ENCODE measurements around the gene SLC35A3. TPM values are rescaled to one million over a fixed set of nuclear protein-coding genes. Genes with fewer than 3 reads are reported as not detected.
"Not testable (repeated sequence)": the region's sequence is repeated elsewhere in the genome, so short reads cannot be mapped to it uniquely, and the experiment has no call there.

SLC35A3 gene
- total and polyA plus RNA-seq, 9 of the 15 experiments (the other 6 are each of a cell fraction or from before 2014, with no cell fraction given), result 3.5 to 21.7 (median 13.2) TPM

- no peak for FAIRE-seq
- CTCF ChIA-PET (ENCODE audit: low intra/inter-chr PET ratio), result no interaction called here
- in situ Hi-C loops (cut with MboI), result no loop called here
Measured at GRCh38 chr1:99975529-99975928, 5.7 kb downstream of the SLC35A3 start.

GRCh38 chr1:99977326-99977725 lies 7.5 kb downstream of the SLC35A3 start:
- H4K20me1 ChIP-seq (replicated peaks; ENCODE audit: control insufficient read depth, insufficient read depth, low read length); H3K4me1 ChIP-seq (replicated peaks in 1 of 2; ENCODE audit: control insufficient read depth in 2 of 2, insufficient read depth in 2 of 2, low read length in 2 of 2); H3K9me3 ChIP-seq (replicated peaks; ENCODE audit: control insufficient read depth, insufficient read depth, low read depth, low read length); intact Hi-C loops (cut with micrococcal nuclease); H3K27ac ChIP-seq (ENCODE audit: extremely low read depth, low read depth, low read length); FAIRE-seq; CTCF ChIA-PET (ENCODE audit: low intra/inter-chr PET ratio); POLR2A ChIA-PET; H3K4me3 ChIP-seq; ATAC-seq; H3K9ac ChIP-seq (ENCODE audit: insufficient read depth in 1 of 2, low read depth in 2 of 2, low read length in 2 of 2); in situ Hi-C loops (cut with MboI); H3K4me2 ChIP-seq (ENCODE audit: insufficient read depth, low read length); H3K9me1 ChIP-seq (ENCODE audit: control insufficient read depth, insufficient read depth, low read length); H3K27me3 ChIP-seq (ENCODE audit: control insufficient read depth in 2 of 2, insufficient read depth in 2 of 2, low read length in 2 of 2); H2AFZ ChIP-seq (ENCODE audit: low read depth, low read length); DNase-seq (ENCODE audit: extremely low read depth in 1 of 4, low spot score in 3 of 4); BruUV-seq (replicated peaks): not testable (repeated sequence)
- Histone ChIP-seq H3K79me2 (ENCODE audit: control insufficient read depth, insufficient read depth, low read length) (peaks cover 36% of the 10 kb centered on the region), H3K36me3 (ENCODE audit: control insufficient read depth, insufficient read depth, low read length) (peaks cover 32% of the 10 kb centered on the region)
- WGBS (ENCODE audit: insufficient coverage, low coverage, missing lambda C conversion rate), result 56% methylated on average over 7 of the region's 12 CpGs

More at GRCh38 chr1:99975529-99975928, 5.7 kb downstream of the SLC35A3 start:
- no TSS peak for BruUV-seq (replicated peaks)
- H3K36me3 ChIP-seq (ENCODE audit: control insufficient read depth, insufficient read depth, low read length), result peaks cover 25% of the 10 kb centered on the region
- H3K27me3 ChIP-seq (ENCODE audit: control insufficient read depth in 2 of 2, insufficient read depth in 2 of 2, low read length in 2 of 2), result no peaks in the 10 kb centered on the region
- WGBS (ENCODE audit: insufficient coverage, low coverage, missing lambda C conversion rate), result 89% methylated on average over 3 of the region's 3 CpGs
- no peaks in the 10 kb centered on the region for H3K9me1 ChIP-seq (ENCODE audit: control insufficient read depth, insufficient read depth, low read length)
- H3K4me2 ChIP-seq (ENCODE audit: insufficient read depth, low read length), result no peak overlapping the region
- H3K9me3 ChIP-seq (replicated peaks; ENCODE audit: control insufficient read depth, insufficient read depth, low read depth, low read length), result no peaks in the 10 kb centered on the region
- no peak overlapping the region for H2AFZ ChIP-seq (ENCODE audit: low read depth, low read length)
- peaks cover 2 to 6% of the 10 kb centered on the region in 2 experiments; a peak in 3 of 5 replicates for H3K4me1 ChIP-seq (replicated peaks in 1 of 2; ENCODE audit: control insufficient read depth in 2 of 2, insufficient read depth in 2 of 2, low read length in 2 of 2)
- H3K27ac ChIP-seq (ENCODE audit: extremely low read depth, low read depth, low read length), result no peak overlapping the region
- no peak for DNase-seq (ENCODE audit: extremely low read depth in 1 of 4, low spot score in 3 of 4)
- ATAC-seq, result no peak
- no peak overlapping the region for H3K9ac ChIP-seq (ENCODE audit: insufficient read depth in 1 of 2, low read depth in 2 of 2, low read length in 2 of 2)
- TF ChIP-seq ZNF512 (tag; IDR thresholded peaks at IDR 0.05), result no peak
- H4K20me1 ChIP-seq (replicated peaks; ENCODE audit: control insufficient read depth, insufficient read depth, low read length), result no peaks in the 10 kb centered on the region
- H3K79me2 ChIP-seq (ENCODE audit: control insufficient read depth, insufficient read depth, low read length), result peaks cover 38% of the 10 kb centered on the region
- no peak overlapping the region for H3K4me3 ChIP-seq
- intact Hi-C loops (cut with micrococcal nuclease), result no loop called here
- POLR2A ChIA-PET, result no interaction called here
